Measurements from ENCODE around the gene ZNF668. TPM values are rescaled to one million over a fixed set of nuclear protein-coding genes. Genes with fewer than 3 reads are reported as not detected.
A peak's percentile ranks its signal among the peaks of the same experiment; 100 is the strongest.

Gene ZNF668
- total and polyA plus RNA-seq, 2 of the 13 experiments (the other 11 are each of a cell fraction or from before 2014, with no cell fraction given) = 3.8 to 9.8 TPM

GRCh38 chr16:31105677-31106213 is 31.7 kb upstream of the ZNF668 start (continued):
- peak; percentile 84 to 99 for TF ChIP-seq HMGXB4 (CRISPR knock-in tag; IDR thresholded peaks at IDR 0.05; ENCODE audit: borderline replicate concordance in 1 of 2, low read depth in 1 of 2)
- TF ChIP-seq DMTF1 (CRISPR knock-in tag; IDR thresholded peaks at IDR 0.05) = peak; percentile 90; the same call in 1 of the 2 replicates
- peak; percentile 45; the same call in 1 of the 2 replicates for TF ChIP-seq ZC3H4 (CRISPR knock-in tag; IDR thresholded peaks at IDR 0.05; ENCODE audit: borderline replicate concordance)
- peak; percentile 94; the same call in 1 of the 2 replicates for TF ChIP-seq NKX3-1 (CRISPR knock-in tag; IDR thresholded peaks at IDR 0.05)
- peak in 1 of 2 experiments; percentile 98; a peak in 2 of 4 replicates for TF ChIP-seq KLF16 (CRISPR knock-in tag; IDR thresholded peaks at IDR 0.05)
- TF ChIP-seq SNAPC4 (CRISPR knock-in tag; IDR thresholded peaks at IDR 0.05) = peak; percentile 91
- peak; percentile 91 for TF ChIP-seq BHLHE40 (IDR thresholded peaks at IDR 0.05; ENCODE audit: low read length)
- TF ChIP-seq ZMYM3 (CRISPR knock-in tag; IDR thresholded peaks at IDR 0.05) = peak; percentile 96
- TF ChIP-seq ZNF775 (CRISPR knock-in tag; IDR thresholded peaks at IDR 0.05; ENCODE audit: borderline replicate concordance) = no peak
- peak; percentile 82 for TF ChIP-seq CTCF (CRISPR knock-in tag; IDR thresholded peaks at IDR 0.05)
- TF ChIP-seq CENPBD1 (CRISPR knock-in tag; IDR thresholded peaks at IDR 0.05; ENCODE audit: borderline replicate concordance, low read depth) = peak; percentile 68; the same call in 1 of the 2 replicates
- peak; percentile 68 for TF ChIP-seq ELF1 (CRISPR knock-in tag; IDR thresholded peaks at IDR 0.05)
- peak; percentile 99 for TF ChIP-seq ZBTB37 (CRISPR knock-in tag; IDR thresholded peaks at IDR 0.05)
- peak; percentile 86; the same call in 1 of the 2 replicates for TF ChIP-seq ZNF235 (CRISPR knock-in tag; IDR thresholded peaks at IDR 0.05; ENCODE audit: borderline replicate concordance)

Measured in HepG2 (cell line).